Spleen (tissue), 7 donors: ENCODE results near the gene NOTCH4.

ENCODE experiments used
- CTCF ChIP-seq, 11 experiments: fragments of 200-600 bp in 7 of 11; fragments of 450-650 bp in 4 of 11; sonication (generic) in 4 of 11; IDR thresholded peaks in 8 of 11; conservative IDR thresholded peaks in 3 of 11; 1 replicate in 7 of 11; 2 replicates in 4 of 11; pipeline versions ENCODE4 v1.4.0 to v1.8.0; 2016 to 2021; ENCODE audit warnings: antibody characterized with exemption in 11 of 11, inconsistent platforms in 4 of 11, mild to moderate bottlenecking in 1 of 11
- POLR2AphosphoS5 ChIP-seq, 3 donors: sonication (generic); formaldehyde crosslinking; IDR thresholded peaks; one replicate each; pipeline ENCODE4 v1.5.1; 2017; ENCODE audit warnings: antibody characterized with exemption in 3 of 3
- donor health status: DM: no; HTN: no; CAD: no; lungs with moderate emphysema.
- donor health status: DM: no; HTN: no; CAD: no.
- donor health status: DM: no; HTN: no; CAD: no.

GRCh38 chr6:32174416-32174815 lies 49.5 kb downstream of the NOTCH4 start:
- no peak for TF ChIP-seq CTCF (IDR thresholded peaks at IDR 0.05 in 8 of 11, conservative IDR thresholded peaks at IDR 0.05 in 3 of 11)
- no peak for TF ChIP-seq POLR2AphosphoS5 (IDR thresholded peaks at IDR 0.05)
